GM19395 (cell line): ENCODE data around the gene PLEKHD1.

ENCODE experiments used
- ATAC-seq: cut with Tn5 transposase; IDR thresholded peaks from one replicate; pipeline ENCODE4 v1.9.1; 2021; ENCODE audit warnings: mild to moderate bottlenecking, moderate library complexity; ENCODE audit not compliant: unreplicated experiment

Gene PLEKHD1

DNA sequence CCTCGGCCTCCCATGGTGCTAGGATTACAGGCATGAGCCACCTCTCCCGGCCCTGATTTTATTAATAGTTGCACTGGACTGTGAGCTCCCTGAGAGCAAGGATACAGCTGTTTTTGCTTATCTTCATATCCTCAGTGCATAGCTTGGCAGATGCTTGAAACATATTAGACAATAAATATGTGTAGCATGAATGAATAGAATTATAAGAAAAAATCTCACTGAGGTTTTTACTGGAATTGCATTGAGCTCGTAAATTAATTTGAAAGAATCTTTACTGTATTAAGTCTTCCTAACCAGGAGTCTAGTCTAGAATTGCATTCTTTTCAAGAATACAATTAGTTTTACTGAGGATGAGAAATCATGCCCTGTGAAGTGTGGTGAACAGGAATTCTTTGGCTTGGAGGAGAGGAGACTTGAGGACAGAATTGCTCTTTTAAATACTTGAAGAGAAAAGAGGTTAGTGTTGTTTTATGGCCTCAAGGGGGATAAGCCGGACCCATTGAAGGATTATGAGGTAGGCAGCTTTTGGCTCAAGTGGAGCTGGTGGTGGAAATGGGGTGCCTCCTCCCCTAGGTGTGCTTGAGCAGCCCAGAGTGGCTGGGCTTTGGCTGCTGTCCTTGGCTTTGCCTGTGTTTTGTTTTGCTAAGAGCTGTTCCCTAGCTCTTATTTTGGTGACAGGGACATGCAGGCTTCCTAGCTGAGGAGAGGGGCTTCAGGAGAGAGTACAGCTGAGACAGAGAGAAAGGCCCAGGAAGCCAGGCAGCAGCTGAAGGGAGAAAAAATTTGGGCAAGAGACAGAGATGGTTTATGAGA is 34.0 kb downstream of the PLEKHD1 start:
- ATAC-seq, result no peak

GRCh38 chr14:69519204-69520100 is 34.9 kb downstream of the PLEKHD1 start:
- no peak for ATAC-seq

DNA sequence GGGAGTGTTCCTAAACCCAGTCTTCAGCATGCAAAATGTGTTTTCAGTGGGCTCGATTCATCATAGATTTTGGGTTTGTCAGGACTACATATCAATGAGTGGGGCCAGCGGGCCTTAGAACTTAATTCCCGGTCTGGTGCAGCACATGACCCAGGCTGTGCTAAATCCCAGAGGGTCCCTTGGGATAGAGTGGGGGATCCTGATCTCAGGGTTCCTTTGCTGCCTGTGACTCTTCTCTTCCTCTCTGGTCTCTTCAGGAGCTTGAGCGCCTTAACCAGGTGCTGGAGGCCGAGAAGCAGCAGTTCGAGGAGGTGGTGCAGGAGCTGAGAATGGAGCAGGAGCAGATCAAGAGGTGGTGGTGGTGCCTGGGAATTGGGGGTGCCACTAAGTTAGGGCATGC is 37.5 kb downstream of the PLEKHD1 start:
- ATAC-seq, result no peak

DNA sequence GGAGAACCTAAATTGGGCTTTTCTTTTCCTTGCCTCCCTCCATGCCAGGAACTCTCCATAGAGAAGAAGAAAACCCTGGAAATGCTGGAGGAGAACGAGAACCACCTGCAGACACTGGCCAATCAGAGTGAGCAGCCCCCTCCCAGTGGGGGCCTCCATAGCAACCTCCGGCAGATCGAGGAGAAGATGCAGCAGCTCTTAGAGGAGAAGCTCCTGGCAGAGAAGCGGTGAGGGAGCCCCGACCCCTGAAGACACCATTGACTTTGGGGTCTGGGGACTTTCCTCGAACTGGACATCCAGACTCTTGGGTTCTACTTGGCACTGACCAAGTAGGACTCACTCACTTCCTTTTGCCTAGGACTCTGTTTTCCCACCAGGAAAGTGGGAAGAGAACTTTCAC is 41.4 kb downstream of the PLEKHD1 start:
- no peak for ATAC-seq

- ATAC-seq, result no peak
Observed at GRCh38 chr14:69527635-69528034, 43.1 kb downstream of the PLEKHD1 start.

DNA sequence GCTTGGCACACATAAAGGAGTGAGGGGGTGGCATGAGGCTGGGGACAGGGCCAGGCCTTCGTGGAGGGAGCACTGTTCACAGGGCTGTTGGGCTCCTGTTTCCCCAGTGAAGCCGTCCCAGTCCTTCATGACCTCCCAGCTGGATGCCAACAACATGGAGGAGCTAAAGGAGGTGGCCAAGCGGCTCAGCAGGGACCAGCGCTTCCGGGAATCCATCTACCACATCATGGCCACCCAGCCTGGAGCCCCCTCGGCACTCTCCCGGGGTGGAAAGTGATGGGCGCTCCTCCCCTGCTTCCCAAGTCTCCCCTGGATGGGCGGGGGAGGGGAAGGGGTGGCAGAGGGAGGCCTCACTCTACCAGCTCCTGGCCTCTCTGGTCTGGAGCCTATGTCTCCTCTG is 43.6 kb downstream of the PLEKHD1 start:
- ATAC-seq, result no peak

GRCh38 chr14:69528930-69529329 is 44.4 kb downstream of the PLEKHD1 start:
- ATAC-seq, result no peak

- no peak for ATAC-seq
Observed at GRCh38 chr14:69529563-69529962, 45.0 kb downstream of the PLEKHD1 start.

- ATAC-seq, result no peak
Observed at GRCh38 chr14:69530095-69530494, 45.6 kb downstream of the PLEKHD1 start.

DNA sequence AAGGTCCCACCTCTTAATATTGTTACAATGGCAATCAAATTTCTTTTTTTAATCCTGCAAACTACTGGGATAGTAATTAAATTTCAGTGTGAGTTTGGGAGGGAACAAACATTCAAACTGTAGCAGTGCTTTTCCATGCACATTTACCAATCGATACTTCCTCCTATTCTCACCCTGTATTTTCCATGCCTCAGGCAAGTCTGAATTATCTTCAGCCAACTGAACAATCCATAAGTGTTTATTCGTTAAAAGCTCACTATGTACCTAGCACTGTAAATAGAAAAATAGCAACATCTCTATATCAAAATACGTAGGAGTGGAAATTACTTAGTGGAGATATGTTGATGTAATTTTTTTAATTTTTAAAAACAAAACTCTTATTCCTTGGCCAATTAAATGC is 46.6 kb downstream of the PLEKHD1 start:
- no peak for ATAC-seq

GRCh38 chr14:69532561-69533340 is 48.2 kb downstream of the PLEKHD1 start:
- no peak for ATAC-seq

GRCh38 chr14:69535230-69535848 is 50.8 kb downstream of the PLEKHD1 start:
- ATAC-seq, result no peak

DNA sequence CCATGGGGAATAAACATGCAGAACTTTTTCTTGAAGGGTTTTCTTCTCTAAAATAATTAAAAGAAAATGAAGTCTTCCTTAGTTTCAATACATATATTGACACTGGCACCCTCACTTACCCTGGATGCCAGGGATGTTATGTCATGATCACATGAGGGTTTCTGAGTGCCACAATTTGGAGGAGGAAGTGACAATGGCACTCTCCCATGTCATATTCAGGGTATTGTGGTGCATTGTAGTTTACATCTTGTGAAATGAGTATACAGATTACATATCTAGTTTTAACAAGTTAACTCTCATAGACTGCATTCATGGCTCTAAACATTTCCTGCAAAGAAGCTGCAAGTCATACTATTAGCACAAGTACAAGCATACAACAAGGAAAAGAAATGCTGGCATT is 52.4 kb downstream of the PLEKHD1 start:
- no peak for ATAC-seq

DNA sequence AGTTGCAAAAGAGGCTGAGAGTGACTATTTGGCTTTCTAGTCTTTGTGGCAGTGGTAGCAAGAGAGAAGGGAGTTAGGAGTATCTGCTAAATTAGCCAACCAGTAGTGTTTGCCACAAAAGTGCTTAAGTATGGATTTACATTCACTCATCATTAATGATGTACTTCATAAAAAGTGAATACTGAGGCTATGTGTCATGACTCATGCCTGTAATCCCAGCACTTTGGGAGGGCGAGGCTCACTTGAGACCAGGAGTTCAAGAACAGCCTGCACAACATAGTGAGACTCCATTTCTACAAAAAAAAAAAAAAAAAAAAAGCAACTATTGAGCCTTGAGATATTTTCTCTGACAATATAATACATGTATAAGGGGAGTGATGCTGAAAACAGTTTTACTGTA is 53.4 kb downstream of the PLEKHD1 start:
- no peak for ATAC-seq

DNA sequence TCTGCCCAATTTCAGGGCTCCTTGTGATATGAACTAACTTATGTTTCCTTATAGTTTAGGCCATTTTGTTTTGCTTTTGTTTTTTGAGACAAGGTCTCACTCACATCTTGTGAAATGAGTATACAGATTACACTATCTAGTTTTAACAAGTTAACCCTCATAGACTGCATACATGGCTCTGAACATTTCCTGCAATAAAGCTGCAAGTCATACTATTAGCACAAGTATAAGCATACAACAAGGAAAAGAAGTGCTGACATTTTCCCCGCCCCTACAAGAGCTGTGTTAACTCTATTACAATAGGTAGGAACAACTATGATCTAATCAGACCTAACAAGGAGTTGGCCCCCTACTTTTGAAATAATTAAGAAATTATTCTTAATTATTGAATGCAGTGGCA is 54.2 kb downstream of the PLEKHD1 start:
- ATAC-seq, result no peak

DNA sequence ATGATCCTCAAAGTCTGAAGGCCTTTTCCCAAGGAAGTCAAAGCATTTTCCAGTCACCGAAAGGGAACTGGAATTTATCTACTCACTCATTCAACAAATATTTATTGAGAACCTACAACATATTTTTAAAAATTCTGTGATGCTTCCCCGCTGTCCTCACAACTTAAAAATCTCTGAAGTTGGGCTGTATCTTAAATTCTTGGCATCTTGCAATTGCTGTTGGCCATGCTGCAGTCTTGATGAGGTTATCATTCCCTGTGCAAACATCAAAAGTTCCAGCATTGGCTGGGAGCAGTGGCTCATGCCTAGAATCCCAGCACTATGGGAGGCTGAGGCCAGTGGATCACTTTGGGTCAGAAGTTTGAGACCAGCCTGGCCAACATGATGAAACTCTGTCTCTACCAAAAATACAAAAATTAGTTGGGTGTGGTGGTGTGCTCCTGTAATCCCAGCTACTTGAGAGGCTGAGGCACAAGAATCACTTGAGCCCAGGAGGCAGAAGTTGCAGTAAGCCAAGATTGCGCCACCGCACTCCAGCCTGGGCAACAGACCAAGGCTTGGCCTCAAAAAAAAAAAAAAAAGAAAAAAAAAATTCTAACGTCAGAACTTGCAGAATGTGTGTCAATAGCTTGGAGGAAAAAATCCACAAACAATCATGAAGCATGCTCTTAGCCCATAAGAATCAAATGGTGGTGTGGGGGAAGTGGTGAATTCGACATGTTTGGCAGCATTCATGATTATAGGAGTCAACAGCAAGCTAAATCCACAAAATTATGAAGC is 55.3 kb downstream of the PLEKHD1 start:
- ATAC-seq, result no peak

- ATAC-seq, result no peak
Observed at GRCh38 chr14:69540654-69541335, 56.3 kb downstream of the PLEKHD1 start.

DNA sequence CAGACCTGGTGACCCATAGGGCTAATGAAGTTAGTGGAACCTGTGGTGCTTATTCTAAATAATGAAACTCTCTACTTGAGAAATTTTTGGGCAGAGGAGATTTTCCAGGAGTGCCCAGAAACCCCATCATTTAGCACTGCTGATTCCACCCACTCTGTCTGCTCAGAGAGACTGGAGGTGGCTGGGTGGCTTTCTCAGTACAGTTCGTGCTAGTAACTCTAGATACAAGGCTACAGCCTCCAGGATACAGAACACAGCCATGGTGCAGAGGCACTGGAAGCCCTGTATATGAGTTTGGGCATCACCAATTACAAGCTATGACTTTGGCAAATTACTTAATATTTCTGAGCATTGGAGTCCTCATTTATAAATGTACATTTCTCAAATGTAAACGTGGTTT is 57.8 kb downstream of the PLEKHD1 start:
- ATAC-seq, result no peak

DNA sequence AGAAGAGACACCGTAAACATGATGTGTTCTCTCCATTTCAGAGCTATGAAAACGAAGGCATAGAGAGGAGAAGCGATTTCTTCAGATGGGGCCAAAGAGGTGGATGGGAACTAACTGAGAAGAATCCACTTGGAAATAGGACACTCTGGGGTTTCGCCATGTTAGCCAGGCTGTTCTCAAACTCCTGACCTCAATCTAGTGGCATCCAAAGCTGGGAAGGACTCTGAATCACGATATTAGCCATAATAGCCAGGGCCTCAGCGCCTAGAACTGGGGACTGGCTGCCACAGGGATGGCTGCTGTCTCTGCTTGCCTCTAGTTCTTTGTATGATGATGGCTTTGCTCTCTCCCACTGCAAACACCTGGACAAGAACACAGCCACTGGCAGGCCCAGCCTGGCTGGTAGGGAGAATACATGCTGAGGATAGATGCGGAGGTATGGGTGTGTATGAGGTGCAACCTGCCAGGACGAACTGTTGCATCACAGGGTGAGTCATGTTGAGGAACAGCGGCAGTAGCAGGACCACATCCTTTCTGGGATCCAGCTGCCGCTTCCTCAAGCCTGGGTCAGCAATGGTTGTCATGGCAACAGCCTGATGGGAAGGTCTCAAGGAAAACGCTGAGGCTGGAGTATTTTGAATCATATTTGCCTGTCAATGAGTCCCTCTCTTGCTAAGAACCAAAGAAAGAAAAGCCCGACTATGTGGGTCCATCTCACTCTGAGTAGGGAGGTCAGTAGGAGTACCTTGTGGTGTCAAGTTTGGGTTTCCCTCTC is 59.0 kb downstream of the PLEKHD1 start:
- ATAC-seq, result no peak
